Breast epithelium (tissue), 4 donors: ENCODE results near the gene RRM1. TPM values are rescaled to one million over a fixed set of nuclear protein-coding genes. Genes with fewer than 3 reads are reported as not detected.

Experiments used
- DNase-seq, 2 donors: peaks; one replicate each; pipeline ENCODE4 v3.0.0-alpha.2; 2019; ENCODE audit warnings: low spot score in 2 of 2
- H3K27ac ChIP-seq, 2 donors: fragments of 200-600 bp; sonication (generic) in 1 of 2; one replicate each; pipeline ENCODE4 v1.5.1; 2016 to 2019; ENCODE audit warnings: mild to moderate bottlenecking in 1 of 2
- H3K27me3 ChIP-seq, 2 donors: fragments of 200-600 bp; sonication (generic) in 1 of 2; one replicate each; pipeline versions ENCODE4 v1.5.1 to v1.6.0; 2017 to 2019; ENCODE audit warnings: control low read depth in 1 of 2, mild to moderate bottlenecking in 1 of 2
- H3K36me3 ChIP-seq: fragments of 200-600 bp; one replicate; pipeline ENCODE4 v1.5.1; 2019
- H3K4me1 ChIP-seq, 2 donors: fragments of 200-600 bp; sonication (generic); one replicate each; pipeline ENCODE4 v1.5.1; 2016 to 2019; ENCODE audit warnings: control low read depth in 1 of 2
- H3K4me3 ChIP-seq, 3 donors: fragments of 200-600 bp; sonication (generic); 1 replicate in 2 of 3; 2 replicates in 1 of 3; pipeline ENCODE4 v1.5.1; 2016 to 2019; ENCODE audit warnings: mild to moderate bottlenecking in 3 of 3, moderate library complexity in 2 of 3
- H3K9me3 ChIP-seq, 2 donors: fragments of 200-600 bp; sonication (generic) in 1 of 2; one replicate each; pipeline ENCODE4 v1.5.1; 2016 to 2019; ENCODE audit warnings: control low read depth in 1 of 2
- CTCF ChIP-seq, 3 donors: fragments of 450-650 bp; IDR thresholded peaks; one replicate each; pipeline ENCODE4 v1.5.1; 2016 to 2017; ENCODE audit warnings: antibody characterized with exemption in 3 of 3, mild to moderate bottlenecking in 3 of 3, moderate library complexity in 3 of 3
- POLR2A ChIP-seq: fragments of 450-650 bp; IDR thresholded peaks from one replicate; pipeline ENCODE4 v1.6.1; 2016; ENCODE audit warnings: antibody characterized with exemption, mild to moderate bottlenecking, moderate library complexity
- POLR2AphosphoS5 ChIP-seq, 3 donors: sonication (generic); formaldehyde crosslinking; IDR thresholded peaks; one replicate each; pipeline ENCODE4 v1.6.1; 2017; ENCODE audit warnings: antibody characterized with exemption in 3 of 3
- intact Hi-C: fragments of 100-400 bp; cut with DNase I; formaldehyde crosslinking; loops from one replicate; pipeline ENCODE4 v1.15.1; 2023; ENCODE audit warnings: low total_unique reads
- total RNA-seq, 3 donors: library from RNA; depleted of rRNA; stranded (reverse); fragments of >200 nt; gene quantifications; one replicate each; pipeline ENCODE4 v1.1.0, GENCODE V29; 2016

The RRM1 gene
- total RNA-seq, 3 donors from 2014 or later = 35.7 to 52.0 (median 52.0) TPM

DNA sequence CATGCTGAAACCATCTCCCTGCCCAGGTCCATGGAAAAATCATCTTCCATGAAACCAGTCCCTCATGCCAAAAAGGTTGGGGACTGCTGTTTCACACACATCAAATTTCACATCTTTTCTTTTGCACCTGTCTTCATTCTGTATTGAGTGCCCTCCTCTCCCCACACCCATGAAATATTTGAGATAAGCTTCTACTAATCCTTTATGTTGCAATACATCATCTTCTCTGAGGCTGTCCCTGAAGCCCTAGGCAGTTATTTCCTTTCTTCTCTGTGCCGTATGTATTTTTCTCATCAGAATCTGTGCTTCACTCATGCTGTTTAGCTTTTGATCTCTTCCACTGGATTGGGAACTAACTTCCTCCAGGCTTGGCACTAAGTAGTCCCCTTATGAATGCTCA, 40.0 kb upstream of the RRM1 start:
- intact Hi-C loops = no loop called here
- no peaks in the 10 kb centered on the region for H3K4me1 ChIP-seq
- no peak for TF ChIP-seq POLR2A
- TF ChIP-seq CTCF (IDR thresholded peaks at IDR 0.05) = no peak
- no peak for TF ChIP-seq POLR2AphosphoS5 (IDR thresholded peaks at IDR 0.05)
- H3K27ac ChIP-seq = no peak overlapping the region
- H3K4me3 ChIP-seq = no peak overlapping the region
- no peaks in the 10 kb centered on the region for H3K36me3 ChIP-seq
- no peak for DNase-seq
- no peaks in the 10 kb centered on the region for H3K9me3 ChIP-seq
- H3K27me3 ChIP-seq = no peaks in the 10 kb centered on the region

DNA sequence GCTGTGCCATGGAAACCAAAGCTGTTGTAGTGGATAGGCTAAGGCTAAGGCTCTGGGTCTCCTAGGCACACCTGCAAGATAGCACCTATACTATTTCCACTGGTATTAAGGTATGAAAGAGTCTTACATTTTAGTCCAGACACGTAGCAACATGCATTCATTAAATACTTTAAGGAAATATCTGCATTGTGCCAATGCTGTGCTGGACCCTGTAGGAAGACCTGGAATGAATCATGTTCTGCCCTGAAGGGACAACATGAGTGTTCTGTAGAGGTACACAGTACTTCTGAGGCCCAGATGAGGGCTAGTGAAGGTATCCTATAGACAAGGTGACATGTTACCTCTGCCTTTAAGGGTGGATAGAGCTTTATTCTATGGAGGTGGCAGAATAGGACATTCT, 35.2 kb upstream of the RRM1 start:
- TF ChIP-seq POLR2AphosphoS5 (IDR thresholded peaks at IDR 0.05) (no peak), CTCF (IDR thresholded peaks at IDR 0.05) (no peak), POLR2A (no peak)

GRCh38 chr11:4060182-4060923, 34.2 kb upstream of the RRM1 start:
- H3K4me1 ChIP-seq = no peaks in the 10 kb centered on the region
- intact Hi-C loops = loop anchor here (2.0 kb wide), 1 partner anchor 18 kb away; no protein-coding TSS in a partner anchor
- no peak for DNase-seq

More for the DNA sequence above, 35.2 kb upstream of the RRM1 start:
- intact Hi-C loops = no loop called here
- H3K9me3 ChIP-seq = no peaks in the 10 kb centered on the region
- H3K27ac ChIP-seq = peak overlapping the region in 1 of 2 donors; percentile 10
- no peak overlapping the region for H3K4me3 ChIP-seq
- H3K27me3 ChIP-seq = no peaks in the 10 kb centered on the region
- DNase-seq = no peak
- H3K36me3 ChIP-seq = no peaks in the 10 kb centered on the region
- H3K4me1 ChIP-seq = no peaks in the 10 kb centered on the region

DNA sequence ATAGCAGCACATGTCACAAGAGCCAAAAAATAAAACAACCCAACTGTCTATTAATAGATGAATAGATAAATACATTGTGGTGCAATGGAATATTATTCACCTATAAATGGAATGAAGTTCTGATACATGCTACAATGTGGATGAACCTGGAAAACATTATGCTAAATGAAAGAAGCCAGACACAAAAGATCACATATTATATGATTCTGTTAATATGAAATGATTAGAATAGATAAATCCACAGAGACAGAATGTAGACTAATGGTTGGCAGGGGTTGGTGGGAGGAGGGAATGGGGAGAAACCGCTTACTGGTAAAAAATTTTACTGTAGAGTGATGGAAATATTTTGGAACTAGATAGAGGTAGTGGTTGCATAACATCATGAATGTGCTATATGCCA, 32.9 kb upstream of the RRM1 start:
- H3K4me3 ChIP-seq = no peak overlapping the region
- no peaks in the 10 kb centered on the region for H3K4me1 ChIP-seq
- DNase-seq = no peak

More at GRCh38 chr11:4060182-4060923, 34.2 kb upstream of the RRM1 start:
- Histone ChIP-seq H3K36me3 (no peaks in the 10 kb centered on the region), H3K27me3 (no peaks in the 10 kb centered on the region), H3K4me3 (no peak overlapping the region), H3K9me3 (no peaks in the 10 kb centered on the region), H3K27ac (peak overlapping the region in 1 of 2 donors; percentile 10)
- no peak for TF ChIP-seq POLR2A
- TF ChIP-seq CTCF (IDR thresholded peaks at IDR 0.05) = no peak
- no peak for TF ChIP-seq POLR2AphosphoS5 (IDR thresholded peaks at IDR 0.05)

More for the DNA sequence above, 32.9 kb upstream of the RRM1 start:
- TF ChIP-seq CTCF (IDR thresholded peaks at IDR 0.05) = no peak
- TF ChIP-seq POLR2A = no peak
- TF ChIP-seq POLR2AphosphoS5 (IDR thresholded peaks at IDR 0.05) = no peak
- Histone ChIP-seq H3K36me3 (no peaks in the 10 kb centered on the region), H3K27me3 (no peaks in the 10 kb centered on the region), H3K27ac (no peak overlapping the region), H3K9me3 (no peaks in the 10 kb centered on the region)
- intact Hi-C loops = loop anchor here (2.0 kb wide), 1 partner anchor 17 kb away; no protein-coding TSS in a partner anchor
